ENCODE measurements around the gene GIPC3.

GIPC3 gene

DNA sequence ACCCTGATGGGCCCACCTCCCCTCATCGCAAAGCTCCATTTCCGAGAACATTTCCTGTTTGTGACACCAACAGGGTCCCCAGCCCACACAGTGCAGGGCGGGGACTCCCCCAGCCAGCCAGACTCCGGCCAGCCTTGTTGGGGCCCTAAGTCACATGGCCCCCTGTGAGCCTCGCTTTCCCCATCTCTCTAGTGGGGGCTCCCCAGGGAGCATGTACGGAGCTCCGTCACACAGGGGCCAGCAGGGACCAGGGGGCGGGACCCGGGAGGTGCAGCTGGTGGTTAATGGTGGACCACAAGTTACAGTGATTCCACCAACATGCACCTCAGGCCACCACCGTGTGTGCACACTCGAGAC lies 19.7 kb downstream of the GIPC3 start:
- DNase-seq (ENCODE audit: low read depth in 2 of 2, low spot score in 1 of 2), result no peak

DNA sequence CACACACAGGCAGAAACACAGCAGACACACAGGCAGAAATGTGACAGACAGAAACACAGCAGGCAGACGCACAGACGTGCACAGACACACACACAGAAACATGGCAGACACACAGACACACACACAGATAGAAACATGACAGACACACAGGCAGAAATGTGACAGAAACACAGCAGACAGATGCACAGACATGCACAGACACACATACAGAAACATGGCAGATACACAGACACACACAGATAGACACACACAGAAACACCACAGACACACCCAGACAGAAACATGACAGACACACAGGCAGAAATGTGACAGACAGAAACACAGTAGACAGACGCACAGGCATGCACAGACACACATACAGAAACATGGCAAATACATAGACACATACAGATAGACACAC lies 20.1 kb downstream of the GIPC3 start:
- no peak for DNase-seq (ENCODE audit: low read depth in 2 of 2, low spot score in 1 of 2)

DNA sequence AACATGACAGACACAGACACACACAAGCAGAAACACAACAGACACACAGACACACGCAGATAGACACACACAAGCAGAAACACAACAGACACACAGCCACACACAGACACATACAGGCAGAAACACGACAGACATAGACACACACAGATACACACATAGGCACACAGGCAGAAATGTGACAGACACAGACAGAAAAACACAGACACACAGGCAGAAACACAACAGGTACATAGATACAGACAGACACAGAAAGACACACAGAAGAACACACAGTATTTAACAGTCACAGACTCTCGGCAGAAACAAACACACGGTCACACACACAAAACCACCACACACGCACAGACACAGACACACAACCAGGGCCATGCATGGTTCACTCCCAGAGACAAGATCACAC lies 20.5 kb downstream of the GIPC3 start:
- DNase-seq (ENCODE audit: low read depth in 2 of 2, low spot score in 1 of 2), result no peak

DNA sequence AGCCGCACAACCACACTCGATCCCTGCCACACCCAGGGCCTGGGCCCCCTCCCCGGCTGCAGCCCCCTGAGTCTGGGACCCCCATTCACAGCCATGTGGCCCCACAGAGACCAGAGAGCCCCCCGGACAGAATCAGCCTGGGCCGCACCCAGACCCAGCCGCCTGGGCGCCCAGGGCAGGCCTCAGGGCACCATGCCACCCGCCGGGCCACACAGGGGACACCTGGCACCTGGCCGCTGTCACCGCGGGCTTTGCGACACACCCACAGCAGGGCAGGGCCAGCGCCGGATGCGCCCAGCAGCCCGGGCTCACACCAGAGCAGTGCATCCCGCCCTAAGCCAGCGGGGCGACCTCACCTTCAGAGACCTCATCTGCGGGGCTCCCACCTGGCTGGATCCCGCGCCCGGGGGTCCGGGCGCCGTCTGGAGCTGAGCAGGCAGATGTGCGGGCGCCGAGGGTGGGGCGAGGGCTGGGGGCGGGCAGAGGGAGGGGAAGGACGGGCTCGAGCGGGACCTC lies 21.0 kb downstream of the GIPC3 start:
- no peak for DNase-seq (ENCODE audit: low read depth in 2 of 2, low spot score in 1 of 2)

DNA sequence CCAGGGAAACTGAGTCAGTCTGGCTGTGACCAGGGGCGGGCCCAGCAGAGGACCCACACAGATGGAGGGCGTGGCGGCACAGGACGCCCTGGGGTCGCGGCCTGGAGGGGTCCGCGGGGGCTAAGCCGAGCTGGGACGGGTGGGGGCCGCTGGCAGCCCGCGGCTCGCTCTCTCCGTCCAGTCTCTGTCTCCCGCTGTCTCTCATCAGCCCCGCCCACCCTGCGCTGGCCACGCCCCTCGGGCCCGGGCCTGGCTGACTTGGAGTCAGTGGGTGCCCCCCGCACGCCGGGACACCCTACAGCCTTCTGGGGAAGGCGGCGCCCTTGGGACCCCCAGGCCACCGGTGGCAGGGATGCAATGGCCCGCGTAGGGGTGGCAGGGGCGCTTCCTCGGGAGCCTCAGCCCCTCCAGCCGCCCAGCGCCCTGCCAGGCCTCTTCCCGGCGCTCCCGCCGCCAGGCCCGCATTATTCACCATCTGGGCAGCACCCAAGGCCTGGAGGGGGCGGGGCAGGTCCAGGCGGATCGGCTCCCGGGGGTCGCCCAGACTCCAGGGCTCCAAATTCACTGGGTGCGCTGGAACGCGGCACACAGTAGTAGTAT lies 21.5 kb downstream of the GIPC3 start, which contains the start of gene TBXA2R:
TSS of gene TBXA2R (minus strand) at position 186 of the 600 bp plus-strand sequence. CDS start 6,241 bp downstream, outside the sequence.
- DNase-seq (ENCODE audit: low read depth in 2 of 2, low spot score in 1 of 2), result peak; percentile 27 to 43

DNA sequence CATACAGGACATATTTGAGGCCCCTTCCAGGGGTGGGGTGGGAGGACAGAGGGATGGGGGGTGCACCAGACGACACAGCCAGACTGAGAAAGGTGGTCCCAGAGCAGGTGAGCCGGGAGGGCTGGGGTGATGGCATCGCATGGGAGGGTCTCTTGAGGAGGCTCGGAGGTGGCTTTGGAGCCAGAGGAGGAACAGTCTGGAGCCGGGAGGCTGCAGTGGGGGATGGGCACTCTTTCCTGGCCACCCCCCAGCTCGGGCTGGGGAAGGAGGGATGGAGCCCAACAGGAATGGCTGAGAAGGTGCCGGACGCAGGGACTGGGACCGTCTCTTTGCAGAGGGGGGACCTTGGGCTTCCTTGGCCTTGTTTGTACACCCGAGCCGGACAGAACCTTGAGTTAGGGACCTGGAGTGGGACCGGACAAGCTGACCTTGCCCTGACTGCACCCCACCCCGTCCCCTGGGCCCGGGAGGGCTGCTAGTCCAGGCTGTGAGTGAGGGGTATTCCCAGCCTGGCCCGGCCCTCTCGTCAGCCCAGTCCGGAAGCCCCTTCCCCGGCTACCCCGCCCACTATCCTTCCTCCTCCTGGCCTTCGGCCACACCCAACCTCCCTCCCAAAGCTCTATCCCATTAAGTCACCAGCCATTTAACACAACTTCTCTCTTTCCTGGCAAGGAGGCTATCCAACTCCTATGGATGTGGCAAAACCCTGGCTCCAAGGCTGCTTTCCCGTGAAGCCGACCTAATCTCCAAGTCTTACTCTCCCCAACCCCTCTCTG lies 22.2 kb downstream of the GIPC3 start:
- no peak for DNase-seq (ENCODE audit: low read depth in 2 of 2, low spot score in 1 of 2)

DNA sequence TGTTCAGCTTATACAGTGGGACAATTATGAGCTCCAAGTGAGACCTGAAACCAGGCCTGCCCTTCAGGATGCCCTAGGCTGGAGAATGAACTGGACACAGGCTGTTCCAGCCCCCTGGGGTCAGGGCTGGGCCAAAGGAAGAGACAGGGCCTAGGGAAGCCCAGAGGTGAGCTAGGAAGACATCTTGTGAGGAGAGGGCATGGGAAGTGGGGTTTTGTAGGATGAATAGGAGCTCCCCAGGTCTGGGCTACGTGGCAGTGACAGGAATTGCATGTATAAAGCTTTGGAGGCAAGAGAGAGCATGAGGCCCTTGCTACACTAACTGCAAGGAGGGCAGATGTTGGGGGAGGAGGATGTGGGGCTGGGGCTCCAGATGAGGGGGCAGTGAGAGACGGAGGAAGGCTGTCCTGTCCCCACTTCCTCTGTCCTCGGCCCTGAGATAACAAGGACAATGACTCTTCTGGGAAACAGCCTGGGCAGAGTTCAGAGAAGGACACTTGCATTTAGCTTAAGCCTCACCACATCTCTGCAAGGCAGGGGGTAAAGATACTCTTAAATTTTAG lies 22.9 kb downstream of the GIPC3 start:
- no peak for DNase-seq (ENCODE audit: low read depth in 2 of 2, low spot score in 1 of 2)

DNA sequence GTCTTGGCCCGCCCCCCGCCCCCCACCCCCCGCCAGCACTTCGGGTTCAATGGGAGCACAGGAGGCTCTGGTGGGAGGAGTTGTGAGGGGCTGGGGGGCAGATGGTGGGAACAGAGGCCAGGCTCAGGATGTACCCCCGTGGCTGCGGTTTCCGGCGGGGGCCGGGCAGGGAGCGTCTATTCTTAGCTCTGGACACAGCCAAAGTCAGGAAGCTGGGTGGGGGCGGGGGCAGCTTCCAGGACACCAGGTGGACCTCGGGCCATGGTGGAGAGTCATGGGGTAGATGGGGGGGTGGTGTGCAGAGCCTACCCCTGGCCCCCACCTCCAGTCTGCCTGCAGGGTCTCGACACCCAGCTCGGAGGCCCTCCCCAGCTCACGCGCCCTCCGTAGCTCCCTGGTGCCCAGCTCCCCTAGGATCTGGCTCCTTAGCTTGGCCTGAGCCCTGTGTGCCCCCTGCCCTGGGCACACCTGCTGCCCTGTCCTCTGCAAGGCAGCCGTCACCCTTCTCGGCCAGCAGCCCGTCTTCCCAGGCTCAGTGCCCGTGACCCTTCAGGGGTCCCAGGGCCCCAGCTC lies 23.6 kb downstream of the GIPC3 start:
- no peak for DNase-seq (ENCODE audit: low read depth in 2 of 2, low spot score in 1 of 2)

DNA sequence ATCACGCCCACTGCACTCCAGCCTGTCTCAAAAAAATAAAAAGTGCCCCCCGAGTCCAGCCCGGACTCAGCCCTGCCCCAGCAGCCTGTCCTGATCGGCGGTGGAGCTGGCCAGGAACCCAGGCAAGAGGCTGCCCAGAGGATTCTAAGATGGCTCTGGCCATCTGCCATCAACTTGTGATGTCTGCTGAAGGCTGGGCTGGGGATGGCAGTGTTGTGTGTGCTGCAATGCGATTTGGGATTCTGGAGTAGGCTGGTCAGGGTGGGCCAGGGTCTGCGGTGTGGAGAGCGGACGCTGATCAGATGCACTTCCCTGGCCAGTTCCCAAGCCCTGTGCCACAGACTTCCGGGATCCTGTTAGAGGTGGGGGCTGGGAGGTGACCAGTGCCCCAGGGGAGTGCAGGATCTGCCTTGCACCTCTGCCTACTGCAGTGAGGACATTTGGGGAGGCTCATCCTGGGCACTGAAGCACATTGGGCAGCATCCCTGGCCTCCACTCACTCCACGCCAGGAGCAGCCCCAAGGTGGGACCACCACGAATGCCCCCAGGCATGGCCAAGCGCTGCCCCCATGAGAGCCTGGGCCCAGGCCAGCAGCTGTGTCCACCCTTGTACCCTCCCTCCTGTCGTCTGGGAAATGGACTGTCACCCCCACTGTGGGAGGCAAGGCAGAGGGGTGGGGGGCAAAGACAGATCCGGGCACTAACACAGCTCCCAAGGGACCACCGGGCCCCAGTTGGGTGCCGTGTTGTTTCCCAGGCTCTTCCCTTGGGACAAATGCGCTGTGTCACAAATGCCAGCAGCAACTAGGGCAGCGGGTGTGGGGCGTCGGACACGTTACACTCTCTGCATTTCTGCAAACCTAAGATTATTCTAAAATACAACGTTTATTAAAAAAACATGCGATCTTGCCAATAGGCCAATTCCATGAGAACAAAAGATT lies 24.8 kb downstream of the GIPC3 start:
- DNase-seq (ENCODE audit: low read depth in 2 of 2, low spot score in 1 of 2), result no peak

DNA sequence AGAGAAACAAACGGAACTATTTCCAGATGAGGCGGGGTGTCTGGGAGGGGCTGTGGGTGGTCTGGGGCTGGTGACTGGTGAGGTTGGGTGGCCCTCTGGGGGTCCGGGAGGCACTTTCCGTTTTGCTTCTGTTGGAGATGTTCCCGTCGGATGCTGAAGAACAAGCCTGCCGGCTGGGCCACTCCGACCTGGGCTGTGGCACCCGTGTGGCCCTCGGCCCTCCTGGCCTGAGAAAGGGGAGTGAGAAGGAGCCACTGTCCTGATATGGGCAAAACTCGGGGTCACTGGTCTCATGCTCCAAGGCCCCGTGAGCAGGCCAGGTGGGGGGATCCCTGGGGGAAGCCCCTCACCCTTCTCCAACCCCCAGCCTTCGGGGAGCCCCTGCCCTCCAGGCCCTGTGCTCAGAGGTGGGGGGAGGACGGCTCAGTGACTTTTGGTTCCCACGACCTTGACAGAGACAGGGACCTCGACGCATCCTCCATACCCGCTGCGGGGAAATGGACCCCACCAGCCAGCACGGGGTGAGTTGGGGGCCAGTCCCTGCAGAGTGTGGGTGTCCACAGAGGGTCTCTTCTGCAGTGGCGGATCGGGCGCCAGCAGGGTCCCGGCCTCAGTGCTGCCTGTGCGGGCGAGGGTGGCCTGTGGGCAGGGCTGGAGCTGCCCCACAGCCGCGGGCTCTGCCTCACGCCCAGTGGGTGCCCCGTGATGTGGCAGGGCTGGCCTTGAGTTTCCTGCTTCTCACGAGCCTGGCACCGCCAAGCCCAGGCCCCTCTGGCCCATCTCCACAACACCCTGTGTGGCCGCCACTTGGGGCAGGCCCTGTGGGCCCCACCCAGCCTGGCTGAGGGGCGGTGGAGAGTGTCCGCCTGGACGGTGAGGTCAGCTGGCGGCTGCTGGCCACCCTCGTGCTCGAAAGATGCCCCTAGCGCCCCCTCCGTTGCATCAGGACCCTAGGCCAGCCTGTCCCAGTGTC lies 25.8 kb downstream of the GIPC3 start:
- no peak for DNase-seq (ENCODE audit: low read depth in 2 of 2, low spot score in 1 of 2)

DNA sequence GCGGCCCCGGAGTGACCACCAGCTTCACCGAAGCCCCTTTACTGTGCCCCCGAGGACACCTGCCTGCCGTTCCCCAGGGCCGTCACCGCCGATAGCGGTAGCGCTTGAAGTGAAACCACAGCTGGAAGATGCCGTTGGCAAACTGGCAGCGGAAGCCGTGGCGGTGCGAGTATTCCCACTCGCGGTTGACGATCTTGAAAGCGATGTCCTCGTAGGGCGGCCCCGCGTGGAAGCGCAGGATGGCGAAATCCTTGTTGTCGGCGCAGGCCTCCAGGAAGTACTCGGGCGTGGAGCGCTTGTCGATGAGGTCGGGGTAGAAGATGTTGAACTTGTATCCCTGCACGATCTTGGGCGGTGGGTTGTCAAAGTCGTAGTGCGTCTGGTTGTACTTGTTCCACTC lies 26.6 kb downstream of the GIPC3 start:
- no peak for DNase-seq (ENCODE audit: low read depth in 2 of 2, low spot score in 1 of 2)

DNA sequence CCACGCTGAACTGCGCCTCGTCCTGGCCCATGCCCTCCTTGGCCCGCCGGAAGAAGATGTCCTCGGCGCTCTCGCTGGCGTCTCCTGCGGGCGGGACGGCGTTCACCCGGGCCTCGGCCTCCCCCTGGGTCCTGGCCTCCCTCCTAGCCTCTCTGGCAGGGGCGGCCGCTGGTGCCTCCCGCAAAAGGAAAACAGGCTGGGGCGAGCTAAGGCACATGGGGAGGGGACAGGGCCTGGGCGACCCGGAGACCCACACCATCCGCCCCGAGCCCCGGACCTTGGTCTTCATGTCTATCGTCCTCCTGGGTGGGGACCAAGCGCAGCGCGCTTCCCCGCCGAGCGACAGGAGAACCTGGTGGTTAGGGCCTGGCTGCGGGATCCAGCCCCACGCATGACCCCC lies 27.1 kb downstream of the GIPC3 start:
- DNase-seq (ENCODE audit: low read depth in 2 of 2, low spot score in 1 of 2), result no peak

DNA sequence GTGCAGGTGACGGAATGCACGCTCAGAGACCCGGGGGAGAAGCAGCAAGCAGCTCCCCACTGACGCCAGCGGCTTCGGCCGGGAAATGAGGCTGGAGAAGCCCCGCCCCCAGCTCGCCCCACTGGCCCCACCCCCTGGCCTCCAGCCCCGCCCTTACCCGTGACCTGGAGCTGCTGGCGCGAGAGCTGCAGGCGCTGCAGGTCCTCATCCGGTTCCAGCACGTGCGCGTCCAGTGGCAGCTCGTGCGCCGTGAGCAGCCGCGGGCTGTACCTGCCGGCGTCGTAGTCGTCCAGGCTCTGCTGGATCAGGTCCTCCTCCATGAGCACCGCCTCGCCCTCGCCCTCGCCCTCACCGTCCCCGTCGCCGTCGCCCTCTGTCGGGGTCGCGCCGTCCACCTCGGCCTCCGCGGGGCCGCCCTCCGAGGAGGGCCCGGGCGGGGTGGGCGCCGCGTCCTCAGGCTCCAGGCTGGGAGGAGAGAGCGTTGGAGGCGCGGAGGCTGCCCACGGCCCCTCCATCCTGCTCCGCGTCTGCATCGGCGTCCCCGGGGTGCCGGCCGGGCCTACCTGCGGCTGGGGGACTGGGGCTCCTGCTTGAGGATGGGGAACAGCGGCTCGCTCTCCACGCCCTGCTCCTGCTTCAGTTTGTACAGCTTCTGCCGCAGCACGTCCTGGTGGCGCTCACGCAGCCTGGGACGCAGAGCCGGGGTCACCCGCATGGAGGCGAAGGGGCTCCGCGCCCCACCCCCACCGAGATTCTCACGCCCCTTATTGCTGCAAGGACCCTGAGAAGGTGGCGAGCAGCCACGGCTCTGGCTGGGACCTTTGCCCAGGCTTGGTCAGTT lies 27.8 kb downstream of the GIPC3 start:
- no peak for DNase-seq (ENCODE audit: low read depth in 2 of 2, low spot score in 1 of 2)

DNA sequence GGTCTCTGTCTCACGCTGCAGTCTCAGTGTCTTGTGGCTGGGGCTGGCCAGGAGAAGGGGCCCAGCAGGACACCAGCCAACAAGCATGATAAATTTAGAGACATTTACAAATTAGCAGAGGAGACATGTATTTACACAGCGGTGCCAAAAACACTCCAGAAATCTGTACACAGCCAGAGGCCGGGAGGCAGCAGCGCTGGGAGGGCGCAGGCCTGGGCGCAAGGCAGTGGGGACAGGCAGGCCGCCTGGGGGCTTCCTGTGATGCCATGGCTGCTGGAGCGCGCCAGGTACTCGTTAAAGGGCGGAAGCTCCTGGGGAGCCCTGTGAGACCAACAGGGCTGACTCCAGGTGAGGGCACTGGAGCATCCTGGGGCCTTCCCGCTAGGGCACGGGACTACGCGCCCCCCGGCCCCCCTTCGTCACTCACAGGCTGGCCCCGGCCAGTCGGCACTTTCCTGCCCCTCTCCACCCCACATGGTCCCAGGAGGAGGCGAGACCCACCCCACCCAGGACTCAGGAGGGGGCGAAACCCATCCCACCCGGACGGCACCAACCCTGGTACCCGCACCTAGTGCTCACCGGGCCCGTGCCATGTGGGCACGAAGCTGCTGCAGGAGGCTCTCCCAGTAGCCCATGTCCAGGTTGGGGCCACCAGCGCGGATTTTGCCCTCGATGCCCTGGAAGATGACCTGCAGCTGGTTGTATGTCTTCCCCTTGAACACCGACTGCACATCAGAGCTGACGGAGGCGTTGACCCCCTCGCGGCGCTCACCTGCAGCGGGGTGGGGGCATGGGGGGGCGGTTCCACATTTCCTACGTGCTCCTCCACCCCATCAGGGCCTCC lies 28.8 kb downstream of the GIPC3 start:
- no peak for DNase-seq (ENCODE audit: low read depth in 2 of 2, low spot score in 1 of 2)

DNA sequence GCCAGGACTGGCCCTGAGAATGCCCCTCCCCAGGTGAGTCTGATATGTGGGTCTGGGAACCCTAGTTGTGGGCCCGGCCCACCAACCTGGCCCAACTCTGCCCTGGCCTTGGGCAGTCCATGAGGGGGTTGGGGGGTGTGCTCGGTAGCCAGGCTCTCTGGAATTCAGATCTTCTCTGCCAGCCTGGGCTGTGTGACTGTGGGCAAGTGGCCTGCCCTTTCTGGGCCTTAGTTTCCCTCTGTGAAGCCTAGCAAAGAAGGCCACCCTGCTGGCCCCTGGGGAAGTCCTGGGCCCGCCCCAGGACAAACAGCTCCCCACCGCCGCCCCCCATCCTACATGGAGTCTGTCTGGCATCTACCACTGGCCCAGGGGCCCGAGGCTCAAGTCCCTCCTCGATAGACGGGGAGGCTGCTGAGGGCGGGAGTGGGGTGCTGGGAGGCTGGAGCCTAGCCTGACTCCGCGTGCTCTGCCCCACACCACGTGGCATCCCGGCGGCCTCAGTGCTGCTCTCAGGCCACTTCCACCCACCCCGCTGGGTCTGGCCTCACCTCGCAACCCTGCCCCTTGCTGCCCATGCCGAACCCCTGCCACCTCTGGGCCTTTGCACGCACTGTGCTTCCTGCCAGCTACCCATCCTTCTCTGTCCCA lies 29.7 kb downstream of the GIPC3 start:
- no peak for DNase-seq (ENCODE audit: low read depth in 2 of 2, low spot score in 1 of 2)

DNA sequence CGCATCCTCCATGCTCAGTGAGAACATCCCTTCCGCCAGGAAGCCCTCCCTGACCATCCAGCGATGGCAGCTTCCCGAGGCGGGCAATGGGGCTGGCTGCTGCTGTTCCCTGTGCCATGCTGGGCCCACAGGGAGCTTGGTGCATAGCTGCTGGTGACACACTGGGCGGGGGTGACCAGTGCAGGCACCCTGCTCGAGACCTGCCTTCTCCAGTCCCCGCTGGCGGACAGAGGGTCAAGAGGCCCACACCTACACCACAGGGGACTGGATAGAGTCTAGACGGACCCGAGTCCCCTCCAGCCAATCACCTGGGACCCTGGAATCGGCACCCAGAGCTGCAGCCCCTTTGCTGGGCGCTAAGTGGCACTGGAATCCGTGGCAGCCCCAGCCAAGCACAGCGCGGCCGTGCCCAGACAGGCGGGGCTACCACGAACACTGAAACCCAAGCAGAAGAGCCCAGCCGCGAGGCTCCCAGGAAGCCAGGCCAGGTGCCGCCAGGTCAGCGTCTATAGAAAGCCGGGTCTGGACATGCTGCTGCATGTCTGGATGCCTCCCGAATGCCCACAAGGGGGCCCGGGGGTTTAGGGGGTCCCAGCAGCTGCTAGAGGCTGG lies 30.4 kb downstream of the GIPC3 start:
- no peak for DNase-seq (ENCODE audit: low read depth in 2 of 2, low spot score in 1 of 2)

DNA sequence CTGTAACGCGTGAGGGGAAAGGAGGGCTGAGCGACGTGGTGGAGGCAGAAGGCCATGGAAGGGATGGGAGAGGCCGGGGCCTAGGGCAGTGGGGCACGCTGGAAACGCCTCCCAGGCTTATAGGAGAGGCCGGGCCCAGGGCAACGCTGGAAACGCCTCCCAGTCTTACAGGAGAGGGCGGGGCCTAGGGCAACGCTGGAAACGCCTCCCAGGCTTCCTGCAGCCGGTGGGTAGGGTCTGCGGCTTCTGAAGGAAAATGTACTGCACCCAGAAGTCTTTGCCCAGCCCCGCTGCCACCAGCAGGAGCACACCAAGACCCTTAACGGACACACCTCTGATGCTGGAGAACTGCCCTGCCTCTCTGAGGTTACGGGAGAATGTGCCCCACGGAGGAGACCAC lies 32.2 kb downstream of the GIPC3 start:
- no peak for DNase-seq (ENCODE audit: low read depth in 2 of 2, low spot score in 1 of 2)

Data from stimulated activated CD8-positive, alpha-beta memory T cell treated with anti-CD3 and anti-CD28 coated beads, Interleukin-4, amount 100 ng/mL, for 4 hours (primary cell).